AG10803 (cell line): Measurements from ENCODE around the gene HS2ST1.

Source experiments
- DNase-seq: peaks from one replicate; pipeline ENCODE4 v3.0.0; 2010; ENCODE audit warnings: low read depth
- H3K4me3 ChIP-seq: 2 replicates; pipeline ENCODE4 v1.5.1; 2011; ENCODE audit warnings: mild to moderate bottlenecking, low read length, control low read depth
- CTCF ChIP-seq: conservative IDR thresholded peaks from 2 replicates; pipeline ENCODE4 v1.5.1; 2011; ENCODE audit warnings: mild to moderate bottlenecking, low read length, control low read depth, inconsistent platforms

The HS2ST1 gene

GRCh38 chr1:87117761-87118368 is 203.4 kb downstream of the HS2ST1 start:
- TF ChIP-seq CTCF = no peak
- no peak overlapping the region for H3K4me3 ChIP-seq
- DNase-seq = peak; percentile 27

- TF ChIP-seq CTCF = no peak
- no peak overlapping the region for H3K4me3 ChIP-seq
- no peak for DNase-seq
These were observed 205.2 kb downstream of the HS2ST1 start for GRCh38 chr1:87119541-87120140.

DNA sequence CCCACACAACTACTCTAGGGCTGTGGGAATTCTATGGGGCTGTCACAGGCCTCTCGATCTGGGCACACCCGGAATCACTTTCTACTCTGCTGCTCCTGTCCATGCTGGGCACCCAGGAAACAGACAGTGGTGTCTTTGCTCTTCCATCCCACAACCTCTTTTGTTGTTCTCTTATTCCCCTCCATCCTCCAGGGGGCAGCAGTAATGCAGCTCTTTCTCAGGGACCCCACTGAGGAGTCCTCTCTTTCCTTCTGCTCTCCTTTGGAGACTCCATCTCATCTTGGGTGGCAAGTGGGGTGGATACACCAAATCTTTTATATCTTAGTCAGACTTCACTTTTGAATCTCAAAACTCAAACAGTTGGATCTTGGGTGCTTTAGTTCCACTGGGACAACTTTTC is 206.3 kb downstream of the HS2ST1 start:
- DNase-seq = no peak
- no peak overlapping the region for H3K4me3 ChIP-seq
- TF ChIP-seq CTCF = peak; percentile 28

DNA sequence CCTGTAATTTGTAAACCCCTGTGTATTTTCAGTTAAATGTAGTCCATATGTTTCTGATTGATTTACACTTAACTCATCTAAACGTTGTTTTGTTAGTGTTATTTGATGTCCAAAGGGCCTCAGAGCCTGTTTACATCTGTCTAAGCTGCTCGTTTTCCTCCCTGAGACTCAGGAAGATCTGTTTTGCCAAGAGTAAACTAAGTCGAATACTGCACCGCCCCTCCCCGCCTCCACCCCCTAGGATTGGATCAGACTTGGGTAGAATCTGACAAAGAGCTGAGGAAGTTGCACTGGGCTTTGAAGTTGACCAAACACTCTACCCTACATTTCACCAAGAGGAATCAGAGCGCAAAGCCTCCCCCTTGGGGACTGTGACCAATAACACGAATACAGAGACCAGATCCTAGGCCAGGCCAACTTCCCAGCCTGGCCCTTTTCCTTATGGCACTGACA is 207.3 kb downstream of the HS2ST1 start:
- DNase-seq = no peak
- no peak overlapping the region for H3K4me3 ChIP-seq
- TF ChIP-seq CTCF = no peak

GRCh38 chr1:87122243-87122642 is 207.8 kb downstream of the HS2ST1 start:
- no peak for TF ChIP-seq CTCF
- DNase-seq = no peak
- H3K4me3 ChIP-seq = no peak overlapping the region

- no peak overlapping the region for H3K4me3 ChIP-seq
- no peak for DNase-seq
- TF ChIP-seq CTCF = no peak
These were observed 209.2 kb downstream of the HS2ST1 start for GRCh38 chr1:87123610-87124009.

DNA sequence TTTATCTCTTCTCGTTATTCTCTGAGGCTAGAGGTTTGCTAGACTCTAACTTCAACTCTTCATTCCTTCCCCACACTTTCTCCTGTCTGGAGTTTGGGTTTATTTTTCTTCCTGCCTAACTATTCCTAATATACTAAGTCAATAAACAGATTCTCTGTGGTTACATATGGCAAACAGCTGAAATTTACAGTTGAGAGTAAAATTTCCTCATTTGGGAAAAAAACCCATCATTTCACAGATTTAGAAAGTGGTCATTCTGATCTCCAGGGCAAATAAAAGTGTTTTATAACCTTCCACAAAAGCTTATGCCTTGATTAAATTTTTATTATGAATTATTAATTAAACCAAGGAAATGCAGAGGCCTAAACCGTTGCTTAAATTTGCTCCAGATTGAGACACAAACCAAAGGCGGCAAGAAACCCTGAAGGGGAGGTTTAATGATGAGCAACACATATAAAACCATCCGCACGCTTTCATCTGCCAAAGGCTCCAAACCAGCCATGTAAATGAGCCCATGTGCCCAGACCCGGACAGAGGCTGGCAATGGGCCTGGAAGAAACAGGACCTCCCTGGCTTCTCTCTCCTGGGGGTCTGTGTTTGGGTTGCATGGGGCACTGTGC is 212.6 kb downstream of the HS2ST1 start:
- no peak for TF ChIP-seq CTCF
- H3K4me3 ChIP-seq = no peak overlapping the region
- DNase-seq = peak; percentile 34
